ENCODE data around the gene PDLIM1. TPM values are rescaled to one million over a fixed set of nuclear protein-coding genes. Genes with fewer than 3 reads are reported as not detected.

The PDLIM1 gene
- polyA plus RNA-seq, 3 donors = 1.9 to 5.2 (median 4.8) TPM

DNA sequence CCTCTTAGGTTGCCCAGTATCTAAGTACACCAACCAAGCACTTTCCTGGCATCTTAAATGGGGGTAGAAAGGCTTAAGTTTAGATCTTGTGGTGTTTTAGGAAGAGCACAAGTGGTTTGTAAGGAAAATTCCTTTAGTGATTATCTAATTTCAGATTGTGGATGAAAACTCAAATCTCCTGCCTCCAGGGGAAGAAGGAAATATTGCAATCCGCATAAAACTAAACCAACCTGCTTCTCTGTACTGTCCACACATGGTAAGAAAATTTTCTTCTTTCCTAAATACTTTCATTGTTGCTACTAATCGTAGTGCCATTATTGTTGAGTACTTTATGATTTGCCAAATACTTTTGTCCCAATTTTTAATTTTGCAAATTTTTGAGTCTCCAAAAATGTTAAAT is 65.7 kb downstream of the PDLIM1 start:
- Histone ChIP-seq H2AFZ (ENCODE audit: insufficient read depth, low read depth, low read length, poor library complexity, severe bottlenecking) (no peak overlapping the region), H3K27me3 (ENCODE audit: control insufficient read depth in 2 of 2, insufficient read depth in 2 of 2, low read length in 2 of 2) (no peaks in the 10 kb centered on the region), H3K4me1 (ENCODE audit: control insufficient read depth in 1 of 2, insufficient read depth in 2 of 2, low read length in 2 of 2) (no peaks in the 10 kb centered on the region), H3K79me2 (ENCODE audit: insufficient read depth, low read length) (no peaks in the 10 kb centered on the region), H4K20me1 (ENCODE audit: insufficient read depth, low read length) (no peaks in the 10 kb centered on the region), H3K4me3 (replicated peaks in 1 of 3; ENCODE audit: low read depth in 2 of 3, low read length in 3 of 3) (no peak overlapping the region), H3K27ac (ENCODE audit: low read depth in 1 of 2, low read length in 2 of 2) (no peak overlapping the region), H3K4me2 (replicated peaks; ENCODE audit: extremely low read depth, low read length, poor library complexity, severe bottlenecking) (no peak overlapping the region), H3K36me3 (replicated peaks in 1 of 2; ENCODE audit: control insufficient read depth in 1 of 2, insufficient read depth in 2 of 2, low read length in 2 of 2) (no peaks in the 10 kb centered on the region), H3K9me3 (replicated peaks in 1 of 2; ENCODE audit: control insufficient read depth in 1 of 2, insufficient read depth in 1 of 2, low read length in 2 of 2) (no peaks in the 10 kb centered on the region), H3K9ac (ENCODE audit: insufficient read depth, low read length, poor library complexity, severe bottlenecking) (no peak overlapping the region)
- no peaks in the 10 kb centered on the region for H3K36me3 Mint-ChIP-seq
- H3K27me3 Mint-ChIP-seq (ENCODE audit: low read depth in 3 of 3) = peaks cover 0 to 4% (median 2%) of the 10 kb centered on the region in 3 donors
- H3K27ac Mint-ChIP-seq = no peak overlapping the region
- intact Hi-C loops (cut with micrococcal nuclease) = no loop called here
- no peaks in the 10 kb centered on the region for H3K4me1 Mint-ChIP-seq
- TF ChIP-seq, protein P1, sequence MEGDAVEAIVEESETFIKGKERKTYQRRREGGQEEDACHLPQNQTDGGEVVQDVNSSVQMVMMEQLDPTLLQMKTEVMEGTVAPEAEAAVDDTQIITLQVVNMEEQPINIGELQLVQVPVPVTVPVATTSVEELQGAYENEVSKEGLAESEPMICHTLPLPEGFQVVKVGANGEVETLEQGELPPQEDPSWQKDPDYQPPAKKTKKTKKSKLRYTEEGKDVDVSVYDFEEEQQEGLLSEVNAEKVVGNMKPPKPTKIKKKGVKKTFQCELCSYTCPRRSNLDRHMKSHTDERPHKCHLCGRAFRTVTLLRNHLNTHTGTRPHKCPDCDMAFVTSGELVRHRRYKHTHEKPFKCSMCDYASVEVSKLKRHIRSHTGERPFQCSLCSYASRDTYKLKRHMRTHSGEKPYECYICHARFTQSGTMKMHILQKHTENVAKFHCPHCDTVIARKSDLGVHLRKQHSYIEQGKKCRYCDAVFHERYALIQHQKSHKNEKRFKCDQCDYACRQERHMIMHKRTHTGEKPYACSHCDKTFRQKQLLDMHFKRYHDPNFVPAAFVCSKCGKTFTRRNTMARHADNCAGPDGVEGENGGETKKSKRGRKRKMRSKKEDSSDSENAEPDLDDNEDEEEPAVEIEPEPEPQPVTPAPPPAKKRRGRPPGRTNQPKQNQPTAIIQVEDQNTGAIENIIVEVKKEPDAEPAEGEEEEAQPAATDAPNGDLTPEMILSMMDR (IDR thresholded peaks at IDR 0.05) = no peak
- H3K4me3 Mint-ChIP-seq = no peak overlapping the region
- WGBS (ENCODE audit: insufficient coverage) = no CpG with 5 or more reads among the region's 2 CpGs
- H3K9me3 Mint-ChIP-seq = peaks cover 0 to 4% (median 0%) of the 10 kb centered on the region in 7 donors
- DNase-seq = no peak

DNA sequence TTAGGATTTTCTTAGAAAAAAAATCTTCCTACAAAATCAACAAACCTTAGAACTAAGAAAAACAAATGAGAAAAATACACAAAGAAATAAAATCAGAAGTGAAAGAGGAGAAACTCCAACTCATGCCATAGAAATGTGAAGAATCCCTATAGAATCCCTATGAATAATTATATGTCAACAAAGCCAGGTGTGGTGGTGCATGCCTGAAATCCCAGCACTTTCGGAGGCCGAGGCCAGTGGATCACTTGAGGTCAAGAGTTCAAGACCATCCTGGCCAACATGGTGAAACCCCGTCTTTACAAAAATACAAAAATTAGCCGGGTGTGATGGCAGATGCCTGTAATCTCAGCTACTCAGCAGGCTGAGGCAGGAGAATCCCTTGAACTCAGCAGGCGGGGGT is 69.7 kb downstream of the PDLIM1 start:
- intact Hi-C loops (cut with micrococcal nuclease) = no loop called here
- no peak overlapping the region for H3K4me2 ChIP-seq (replicated peaks; ENCODE audit: extremely low read depth, low read length, poor library complexity, severe bottlenecking)
- peak overlapping the region in 1 of 7 donors; percentile 22 for H3K27ac Mint-ChIP-seq

More for the DNA sequence above, 69.7 kb downstream of the PDLIM1 start:
- H3K36me3 ChIP-seq (replicated peaks in 1 of 2; ENCODE audit: control insufficient read depth in 1 of 2, insufficient read depth in 2 of 2, low read length in 2 of 2) = no peaks in the 10 kb centered on the region
- no peak overlapping the region for H3K9ac ChIP-seq (ENCODE audit: insufficient read depth, low read length, poor library complexity, severe bottlenecking)
- Mint-ChIP-seq H3K36me3 (no peaks in the 10 kb centered on the region), H3K27me3 (ENCODE audit: low read depth in 3 of 3) (peaks cover 0 to under 1% (median 0%) of the 10 kb centered on the region in 3 donors), H3K4me3 (no peak overlapping the region), H3K4me1 (no peaks in the 10 kb centered on the region), H3K9me3 (peaks cover 0 to 3% (median 0%) of the 10 kb centered on the region in 7 donors)
- no peak for DNase-seq
- H3K27ac ChIP-seq (ENCODE audit: low read depth in 1 of 2, low read length in 2 of 2) = no peak overlapping the region
- H3K4me1 ChIP-seq (ENCODE audit: control insufficient read depth in 1 of 2, insufficient read depth in 2 of 2, low read length in 2 of 2) = no peaks in the 10 kb centered on the region
- TF ChIP-seq, protein P1 (IDR thresholded peaks at IDR 0.05) = no peak
- H3K4me3 ChIP-seq (replicated peaks in 1 of 3; ENCODE audit: low read depth in 2 of 3, low read length in 3 of 3) = no peak overlapping the region
- no peaks in the 10 kb centered on the region for H3K9me3 ChIP-seq (replicated peaks in 1 of 2; ENCODE audit: control insufficient read depth in 1 of 2, insufficient read depth in 1 of 2, low read length in 2 of 2)
- no peaks in the 10 kb centered on the region for H3K27me3 ChIP-seq (ENCODE audit: control insufficient read depth in 2 of 2, insufficient read depth in 2 of 2, low read length in 2 of 2)
- H2AFZ ChIP-seq (ENCODE audit: insufficient read depth, low read depth, low read length, poor library complexity, severe bottlenecking) = no peak overlapping the region
- WGBS (ENCODE audit: insufficient coverage) = 79% methylated on average over 5 of the region's 5 CpGs
- H4K20me1 ChIP-seq (ENCODE audit: insufficient read depth, low read length) = no peaks in the 10 kb centered on the region
- no peaks in the 10 kb centered on the region for H3K79me2 ChIP-seq (ENCODE audit: insufficient read depth, low read length)

Data from CD14-positive monocyte (primary cell).